Activated T-helper 9 cell treated with anti-CD3 and anti-CD28 coated beads, Interleukin-2, amount 50 U/mL, for 16 hours (primary cell): ENCODE data around the gene CAMK1.

Experiments
- DNase-seq: peaks from one replicate; pipeline ENCODE4 v3.0.0-alpha.2; 2020; ENCODE audit warnings: low read depth

CAMK1 gene

DNA sequence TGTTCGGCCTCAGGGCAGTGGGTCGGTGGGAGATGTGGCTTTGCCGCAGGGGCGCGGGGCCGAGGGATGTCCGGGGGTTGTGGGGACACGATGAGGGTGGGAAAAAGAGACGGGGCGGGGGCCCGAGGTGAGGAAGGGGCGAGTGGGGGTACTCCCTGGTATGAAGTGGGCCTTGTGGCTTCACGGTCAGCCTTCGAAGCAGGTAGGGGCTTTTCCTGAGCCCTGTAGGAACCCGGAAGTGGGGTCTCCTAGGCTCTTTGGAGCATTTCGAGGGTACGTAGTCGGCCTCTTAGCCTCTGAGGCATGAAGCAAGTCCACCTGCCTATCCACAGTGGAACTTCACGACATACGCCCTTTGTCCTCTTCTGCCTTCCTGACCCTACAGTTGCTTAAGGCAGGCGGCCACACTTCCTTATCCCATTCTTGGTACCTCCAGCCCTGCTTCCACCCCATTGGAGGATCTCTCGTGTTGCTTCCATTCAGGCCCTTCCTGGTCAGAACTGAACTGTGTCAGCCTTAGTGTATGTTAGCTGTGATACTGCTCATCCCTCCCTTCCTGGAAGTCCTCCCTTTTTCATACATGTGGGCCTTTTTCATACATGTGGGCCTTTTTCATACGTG lies 23.5 kb upstream of the CAMK1 start:
- no peak for DNase-seq

DNA sequence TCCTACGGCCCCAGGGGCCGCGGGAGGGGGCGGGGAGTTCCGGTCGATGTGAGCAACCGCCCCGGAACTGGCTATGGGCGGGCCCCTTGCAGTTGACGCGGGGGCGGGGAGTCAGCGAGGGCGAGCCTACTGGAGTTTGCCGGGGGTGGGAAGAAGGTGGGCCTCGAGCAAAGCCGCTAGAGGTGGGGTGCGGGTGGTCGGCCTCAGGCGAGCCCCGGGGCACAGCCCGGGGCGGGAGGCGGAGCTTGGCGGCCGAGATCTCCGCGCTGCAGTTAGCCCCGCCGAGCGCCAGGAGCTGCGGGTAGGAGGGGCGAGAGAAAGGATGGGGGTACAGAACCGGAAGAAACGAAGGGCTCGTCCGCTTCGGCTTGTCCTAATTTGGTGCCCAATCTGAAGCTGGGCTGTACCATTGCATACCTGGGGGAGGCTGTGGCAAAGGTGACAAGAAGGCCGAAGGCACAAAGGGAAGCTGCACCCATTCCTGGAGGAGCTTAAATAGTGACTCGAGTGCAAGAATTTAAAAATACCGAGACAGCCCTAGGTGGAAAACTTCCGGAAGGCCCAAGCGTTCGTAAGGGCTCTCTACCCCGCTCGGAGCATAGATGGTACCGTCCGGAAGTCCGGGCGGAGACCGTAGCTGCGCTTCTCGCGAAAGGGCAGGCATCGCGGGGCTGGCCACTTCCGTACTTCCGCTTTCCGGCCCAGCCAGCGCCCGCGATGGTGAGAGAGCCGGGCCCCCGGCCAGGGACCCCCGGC lies 22.8 kb upstream of the CAMK1 start, which contains the start of the genes ARPC4 and TADA3:
TSS of gene ARPC4 (plus strand) at position 678 of the 756 bp plus-strand sequence. CDS start at position 718, 40 bp downstream.
TSS of gene TADA3 (minus strand) at position 69 of the 756 bp plus-strand sequence. CDS start 1,007 bp downstream, outside the sequence.
- DNase-seq: peak; percentile 87

- no peak for DNase-seq
These were observed 22.1 kb upstream of the CAMK1 start for GRCh38 chr3:9791790-9792404.

DNA sequence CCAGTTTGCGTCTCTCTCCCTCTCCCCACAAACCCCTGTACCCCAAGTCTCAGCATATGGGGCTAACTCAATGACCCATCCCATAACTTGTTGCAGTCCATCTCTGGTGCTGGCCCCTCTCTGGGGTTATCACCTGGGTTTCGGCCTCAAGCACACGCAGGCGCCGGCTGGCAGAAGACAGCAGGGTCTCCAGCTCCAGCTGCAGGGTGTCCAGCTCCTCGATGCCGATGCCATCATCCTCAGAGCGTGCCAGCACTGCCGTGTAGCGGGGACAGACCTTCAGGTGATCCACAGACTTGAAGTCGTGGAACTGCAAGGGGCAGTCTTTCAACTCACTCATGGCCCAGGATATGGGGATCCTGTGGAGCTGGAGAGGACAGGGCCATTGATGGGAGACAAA lies 21.4 kb upstream of the CAMK1 start:
- no peak for DNase-seq

- no peak for DNase-seq
These were observed 18.0 kb upstream of the CAMK1 start for GRCh38 chr3:9787714-9788113.

GRCh38 chr3:9786825-9787669 lies 17.3 kb upstream of the CAMK1 start:
- DNase-seq: no peak

GRCh38 chr3:9786209-9786739 lies 16.5 kb upstream of the CAMK1 start:
- DNase-seq: no peak

GRCh38 chr3:9785602-9786001 lies 15.9 kb upstream of the CAMK1 start:
- DNase-seq: no peak

DNA sequence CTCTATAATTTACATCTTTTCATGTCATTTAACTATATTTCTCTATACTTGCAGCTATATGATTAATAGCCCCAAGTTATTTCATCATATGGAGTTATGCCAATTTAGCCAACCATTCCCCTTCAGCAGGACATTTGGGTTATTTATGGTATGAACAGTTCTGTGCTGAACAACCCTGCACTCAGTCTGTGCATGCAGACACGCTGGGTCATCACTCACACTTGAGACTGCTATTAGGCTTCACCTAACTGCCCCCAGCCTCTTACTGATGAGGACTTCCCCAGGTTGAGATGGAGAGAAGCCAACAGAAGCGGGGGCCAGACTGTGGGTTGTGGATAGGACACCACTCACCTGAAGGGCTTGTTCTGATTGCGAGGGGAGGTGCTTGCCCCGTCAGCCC lies 15.2 kb upstream of the CAMK1 start:
- no peak for DNase-seq

- DNase-seq: no peak
These were observed 14.2 kb upstream of the CAMK1 start for GRCh38 chr3:9783954-9784353.

GRCh38 chr3:9782770-9783169 lies 13.0 kb upstream of the CAMK1 start:
- DNase-seq: no peak

GRCh38 chr3:9781978-9782603 lies 12.3 kb upstream of the CAMK1 start:
- DNase-seq: no peak

DNA sequence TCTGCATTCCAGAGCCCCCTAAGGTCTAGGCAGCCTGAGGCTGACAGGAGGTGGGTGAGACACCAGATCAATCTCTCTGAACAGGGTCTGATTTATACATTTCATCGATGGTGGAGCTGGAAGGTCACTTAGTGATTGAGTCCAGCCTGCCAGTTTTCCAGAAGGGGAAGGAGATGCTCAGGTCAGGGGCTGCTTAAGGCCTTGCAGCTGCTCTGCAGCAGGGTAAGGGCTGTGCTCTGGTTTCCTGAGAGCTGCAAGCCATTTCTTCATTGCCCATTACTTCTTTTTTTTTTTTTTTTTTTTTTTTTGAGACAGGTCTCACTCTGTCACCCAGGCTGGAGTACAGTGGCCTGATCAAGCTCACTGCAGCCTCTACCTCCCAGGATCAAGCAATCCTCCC lies 11.8 kb upstream of the CAMK1 start:
- DNase-seq: no peak

- DNase-seq: no peak
These were observed 11.2 kb upstream of the CAMK1 start for GRCh38 chr3:9780910-9781309.

- DNase-seq: no peak
These were observed 10.7 kb upstream of the CAMK1 start for GRCh38 chr3:9780458-9780812.

- no peak for DNase-seq
These were observed 10.1 kb upstream of the CAMK1 start for GRCh38 chr3:9779721-9780457.

DNA sequence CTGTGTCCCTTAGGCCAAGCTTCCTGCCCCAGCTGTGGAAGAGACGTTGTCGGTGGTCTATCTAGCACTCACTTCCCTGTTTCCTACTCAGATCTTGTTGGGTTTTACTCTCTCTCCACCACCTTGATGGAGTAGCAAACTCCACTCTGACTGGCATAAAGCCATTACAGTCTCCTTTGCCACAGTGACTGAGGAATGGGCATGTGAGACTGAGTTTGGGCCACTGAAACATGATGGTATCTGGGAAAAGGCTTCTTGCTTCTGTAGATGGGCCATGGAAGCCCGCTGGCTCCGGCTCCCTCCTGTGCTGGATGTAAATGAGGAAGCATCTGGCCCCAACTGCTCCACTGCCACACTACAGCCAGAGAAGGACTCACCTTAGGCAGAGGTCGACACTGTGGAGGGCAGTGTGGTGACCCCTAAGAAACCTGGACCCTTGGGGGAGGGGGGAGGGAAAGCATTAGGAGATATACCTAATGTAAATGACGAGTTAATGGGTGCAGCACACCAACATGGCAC lies 9.4 kb upstream of the CAMK1 start:
- DNase-seq: no peak

DNA sequence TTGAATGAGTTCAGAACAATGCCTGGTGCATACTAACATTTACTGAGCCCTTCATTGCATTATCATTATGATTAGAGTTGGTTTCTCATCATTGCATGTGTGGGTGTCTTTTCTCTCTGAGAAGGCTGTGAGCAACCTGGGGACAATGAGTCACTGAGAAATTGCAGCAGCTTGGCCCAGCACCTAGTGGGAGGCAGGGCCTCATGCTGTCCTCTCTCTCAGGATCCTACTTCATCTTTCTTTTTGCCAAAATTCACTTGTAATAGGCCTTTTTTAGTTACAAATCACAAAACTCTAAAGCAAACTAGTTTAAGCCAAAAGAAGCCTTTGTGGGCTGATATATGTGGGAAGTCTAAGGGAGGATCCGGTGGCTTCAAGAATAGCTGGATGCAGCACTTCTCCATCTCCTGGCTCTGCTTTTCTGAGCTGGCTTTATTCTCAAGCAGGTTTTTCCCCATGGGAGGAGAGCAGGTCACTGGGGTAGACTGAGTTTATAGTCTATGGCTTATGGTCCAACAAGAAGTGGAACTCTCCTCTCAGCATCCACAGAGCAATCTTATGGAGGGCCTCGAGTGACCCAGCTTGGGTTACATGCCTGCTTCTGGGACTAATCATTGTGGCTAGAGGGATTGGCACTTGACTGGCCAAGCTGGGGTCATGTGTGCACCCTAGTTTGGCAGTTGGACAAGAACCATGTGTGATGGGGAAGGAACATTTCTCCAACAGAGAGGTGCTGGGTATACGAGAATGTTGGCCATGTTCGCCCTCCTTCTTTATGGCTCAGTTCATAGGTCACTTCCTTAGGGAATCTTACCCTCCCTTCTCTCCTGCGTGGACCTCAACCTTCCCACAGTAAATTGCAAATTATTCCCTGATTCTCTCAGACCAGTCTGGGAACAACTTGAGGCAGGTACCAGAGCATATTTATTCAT lies 8.7 kb upstream of the CAMK1 start:
- DNase-seq: peak; percentile 51

DNA sequence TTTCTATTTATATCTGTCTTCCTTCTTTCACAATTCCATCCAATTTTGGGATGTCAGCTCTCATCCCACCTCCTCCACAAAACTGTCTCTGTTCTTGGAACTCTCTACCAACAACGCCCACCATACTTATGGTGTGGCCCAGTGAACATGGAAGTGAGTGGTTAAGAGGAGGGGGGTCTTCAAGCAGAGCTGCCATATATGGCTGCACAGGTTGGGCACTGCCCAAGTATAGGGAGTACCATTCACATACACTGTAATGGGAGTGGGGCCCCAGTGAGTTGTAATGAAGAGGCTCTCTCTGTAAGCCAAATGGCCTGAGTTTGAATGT lies 7.9 kb upstream of the CAMK1 start:
- no peak for DNase-seq
